NCI-H2227 (cell line): ENCODE results near the gene ZC3H11A.
"Not testable (repeated sequence)": the region's sequence is repeated elsewhere in the genome, so short reads cannot be mapped to it uniquely, and the experiment has no call there.

Source experiments
- DNase-seq: peaks from one replicate; lab custom pipeline; 2025; ENCODE audit not compliant: unreplicated experiment; lab: John Stamatoyannopoulos, UW

ZC3H11A gene

GRCh38 chr1:203778789-203779188 lies 16.6 kb upstream of the ZC3H11A start:
- no peak for DNase-seq

- DNase-seq = no peak
Observed at GRCh38 chr1:203781962-203782361, 13.5 kb upstream of the ZC3H11A start.

GRCh38 chr1:203789966-203790365 lies 5.5 kb upstream of the ZC3H11A start:
- no peak for DNase-seq

- DNase-seq = no peak
Observed at GRCh38 chr1:203791498-203791897, 3.9 kb upstream of the ZC3H11A start.

GRCh38 chr1:203792486-203792885 lies 2.9 kb upstream of the ZC3H11A start:
- DNase-seq = no peak

GRCh38 chr1:203793561-203793960 lies 1.9 kb upstream of the ZC3H11A start:
- DNase-seq = not testable (repeated sequence)

- no peak for DNase-seq
Observed at GRCh38 chr1:203794764-203795440, 521 bp upstream of the ZC3H11A start.

- DNase-seq = peak; percentile 66
Observed at GRCh38 chr1:203796236-203796605, 798 bp downstream of the ZC3H11A start.

GRCh38 chr1:203797216-203797615 lies 1.8 kb downstream of the ZC3H11A start:
- no peak for DNase-seq

- DNase-seq = no peak
Observed at GRCh38 chr1:203797948-203798655, 2.7 kb downstream of the ZC3H11A start.

GRCh38 chr1:203799157-203799556 lies 3.7 kb downstream of the ZC3H11A start:
- no peak for DNase-seq

- DNase-seq = no peak
Observed at GRCh38 chr1:203799971-203800370, 4.5 kb downstream of the ZC3H11A start.

GRCh38 chr1:203805689-203806088 lies 10.3 kb downstream of the ZC3H11A start:
- DNase-seq = no peak

- DNase-seq = no peak
Observed at GRCh38 chr1:203807196-203807595, 11.8 kb downstream of the ZC3H11A start.

GRCh38 chr1:203813581-203814341 lies 18.3 kb downstream of the ZC3H11A start:
- no peak for DNase-seq

- no peak for DNase-seq
Observed at GRCh38 chr1:203818399-203818798, 23.0 kb downstream of the ZC3H11A start.

- DNase-seq = no peak
Observed at GRCh38 chr1:203823306-203823705, 27.9 kb downstream of the ZC3H11A start.

GRCh38 chr1:203826175-203826574 lies 30.8 kb downstream of the ZC3H11A start:
- DNase-seq = no peak

- DNase-seq = no peak
Observed at GRCh38 chr1:203828002-203828401, 32.6 kb downstream of the ZC3H11A start.

- DNase-seq = no peak
Observed at GRCh38 chr1:203828503-203828902, 33.1 kb downstream of the ZC3H11A start.

- not testable (repeated sequence) for DNase-seq
Observed at GRCh38 chr1:203829247-203829646, 33.8 kb downstream of the ZC3H11A start.

- no peak for DNase-seq
Observed at GRCh38 chr1:203835476-203835875, 40.1 kb downstream of the ZC3H11A start.
